Measurements from ENCODE around the gene EBP.
"Not testable (repeated sequence)": the region's sequence is repeated elsewhere in the genome, so short reads cannot be mapped to it uniquely, and the experiment has no call there.

GRCh38 chrX:48519481-48519880 is 2.1 kb upstream of the EBP start:
- not testable (repeated sequence) for TF ChIP-seq CTCF, POLR2A (IDR thresholded peaks at IDR 0.05)

Measured in lower leg skin (tissue), 3 donors.